GM19023 (cell line): ENCODE measurements around the gene MRPL2.

Experiments
- ATAC-seq: cut with Tn5 transposase; IDR thresholded peaks from one replicate; pipeline ENCODE4 v1.9.1; 2021; ENCODE audit warnings: mild to moderate bottlenecking, moderate library complexity; ENCODE audit not compliant: unreplicated experiment

The MRPL2 gene

GRCh38 chr6:43021270-43022047, 37.8 kb downstream of the MRPL2 start, which contains the start of gene RRP36:
Gene RRP36, plus strand, starts transcription at chr6:43021623. Its CDS starts 32 bp downstream, at chr6:43021655.
- peak; percentile 75 for ATAC-seq

- no peak for ATAC-seq
Measured at GRCh38 chr6:43020847-43021246, 38.4 kb downstream of the MRPL2 start.

GRCh38 chr6:43020052-43020705, 39.1 kb downstream of the MRPL2 start:
- ATAC-seq = no peak

- no peak for ATAC-seq
Measured at GRCh38 chr6:43019152-43019551, 40.1 kb downstream of the MRPL2 start.

- no peak for ATAC-seq
Measured at GRCh38 chr6:43016943-43017334, 42.3 kb downstream of the MRPL2 start.

GRCh38 chr6:43016176-43016942, 42.9 kb downstream of the MRPL2 start:
- no peak for ATAC-seq

- ATAC-seq = no peak
Measured at GRCh38 chr6:43014434-43014909, 44.8 kb downstream of the MRPL2 start.

- ATAC-seq = peak; percentile 94
Measured at GRCh38 chr6:43013843-43014433, 45.3 kb downstream of the MRPL2 start, which contains the start of the genes KLHDC3 and MEA1. Gene KLHDC3, plus strand, starts transcription at chr6:43014249. Its CDS starts 2,944 bp downstream, at chr6:43017193. Gene MEA1, minus strand, starts transcription at chr6:43013946. Its CDS starts 133 bp downstream, at chr6:43013813.

- ATAC-seq = no peak
Measured at GRCh38 chr6:43013097-43013842, 46.0 kb downstream of the MRPL2 start.

- no peak for ATAC-seq
Measured at GRCh38 chr6:43012364-43012763, 46.9 kb downstream of the MRPL2 start.

GRCh38 chr6:43011207-43011606, 48.0 kb downstream of the MRPL2 start:
- ATAC-seq = no peak

- ATAC-seq = no peak
Measured at GRCh38 chr6:43009124-43009523, 50.1 kb downstream of the MRPL2 start.

GRCh38 chr6:43007126-43007525, 52.1 kb downstream of the MRPL2 start:
- ATAC-seq = no peak

GRCh38 chr6:43006251-43006650, 53.0 kb downstream of the MRPL2 start:
- ATAC-seq = no peak

- ATAC-seq = no peak
Measured at GRCh38 chr6:43005844-43006243, 53.4 kb downstream of the MRPL2 start.
